H1 (cell line): ENCODE measurements around the gene MYBPC3. TPM values are rescaled to one million over a fixed set of nuclear protein-coding genes. Genes with fewer than 3 reads are reported as not detected.
A peak's percentile ranks its signal among the peaks of the same experiment; 100 is the strongest.

Experiments
- CTCF ChIA-PET: fragments of 300-600 bp; sonication (Branson Sonifier 250); formaldehyde crosslinking; loops from one replicate; lab custom pipeline; 2021; ENCODE audit not compliant: partially characterized antibody; lab: Charles Lee
- POLR2A ChIA-PET: fragments of 300-600 bp; sonication (Branson Sonifier 250); formaldehyde crosslinking; loops from one replicate; lab custom pipeline; 2021; ENCODE audit warnings: inconsistent platforms; ENCODE audit not compliant: partially characterized antibody; lab: Charles Lee
- DNase-seq, 2 experiments: peaks; one replicate each; pipeline versions ENCODE4 v3.0.0 to v3.0.0-alpha.2; 2010 to 2022; ENCODE audit warnings: low spot score in 2 of 2, low read depth in 1 of 2, mixed read lengths in 1 of 2
- FAIRE-seq: peaks from 2 replicates; lab custom pipeline; 2011; peaks lifted over from hg19 to GRCh38; lab: Jason Lieb, UNC
- H2AFZ ChIP-seq: 2 replicates; pipeline ENCODE4 v1.8.1; 2012; ENCODE audit warnings: low read length, inconsistent platforms
- H2AK5ac ChIP-seq: 2 replicates; pipeline ENCODE4 v1.6.1; 2013; ENCODE audit warnings: low read depth, low read length
- H2BK120ac ChIP-seq: replicated peaks from 2 replicates; pipeline ENCODE3; 2013; ENCODE audit warnings: low read depth, low read length, inconsistent platforms
- H2BK12ac ChIP-seq: 2 replicates; pipeline ENCODE4 v1.6.1; 2013; ENCODE audit warnings: low read depth, low read length
- H2BK15ac ChIP-seq: 2 replicates; pipeline ENCODE4 v1.6.1; 2013; ENCODE audit warnings: low read length
- H2BK20ac ChIP-seq: 2 replicates; pipeline ENCODE4 v1.6.1; 2013; ENCODE audit warnings: low read length
- H2BK5ac ChIP-seq: 2 replicates; pipeline ENCODE4 v1.6.1; 2013; ENCODE audit warnings: low read depth, low read length
- H3K14ac ChIP-seq: 2 replicates; pipeline ENCODE4 v1.6.1; 2013; ENCODE audit warnings: inconsistent platforms; ENCODE audit not compliant: insufficient read length
- H3K18ac ChIP-seq: 2 replicates; pipeline ENCODE4 v1.6.1; 2013; ENCODE audit warnings: low read length; ENCODE audit errors: extremely low read depth
- H3K23ac ChIP-seq: 2 replicates; pipeline ENCODE4 v1.6.1; 2013; ENCODE audit warnings: inconsistent platforms; ENCODE audit not compliant: insufficient read length
- H3K23me2 ChIP-seq: 2 replicates; pipeline ENCODE4 v1.6.1; 2013; ENCODE audit warnings: low read depth, low read length
- H3K27ac ChIP-seq: 2 replicates; pipeline ENCODE4 v1.6.1; 2011; ENCODE audit warnings: low read depth, low read length, inconsistent platforms
- H3K27me3 ChIP-seq, 4 experiments: replicated peaks in 1 of 4; 1 replicate in 1 of 4; 2 replicates in 3 of 4; pipeline versions ENCODE4 v1.6.1 to v1.8.1; 2011 to 2013; ENCODE audit warnings: low read length in 3 of 4, mild to moderate bottlenecking in 3 of 4, inconsistent platforms in 2 of 4, mixed read lengths in 2 of 4, moderate library complexity in 1 of 4; ENCODE audit not compliant: control insufficient read depth in 3 of 4, insufficient read depth in 3 of 4; ENCODE audit errors: extremely low read depth in 1 of 4
- H3K36me3 ChIP-seq, 4 experiments: 2 replicates each; pipeline versions ENCODE4 v1.6.1 to v1.8.1; 2011 to 2013; ENCODE audit warnings: mild to moderate bottlenecking in 4 of 4, low read length in 3 of 4, moderate library complexity in 2 of 4, control low read depth in 1 of 4, inconsistent platforms in 1 of 4; ENCODE audit not compliant: insufficient read depth in 4 of 4, control insufficient read depth in 2 of 4
- H3K4ac ChIP-seq: replicated peaks from 2 replicates; pipeline ENCODE3; 2013; ENCODE audit warnings: low read length, low read depth, mixed read lengths, inconsistent platforms; ENCODE audit not compliant: insufficient read length
- H3K4me1 ChIP-seq, 4 experiments: replicated peaks in 1 of 4; 1 replicate in 1 of 4; 2 replicates in 3 of 4; pipeline versions ENCODE4 v1.6.1 to v1.8.1; 2011 to 2013; ENCODE audit warnings: low read length in 3 of 4, inconsistent platforms in 2 of 4, mixed read lengths in 1 of 4; ENCODE audit not compliant: insufficient read depth in 4 of 4, control insufficient read depth in 3 of 4
- H3K4me2 ChIP-seq, 2 experiments: 2 replicates each; pipeline versions ENCODE4 v1.6.1 to v1.8.1; 2011 to 2013; ENCODE audit warnings: low read depth in 2 of 2, low read length in 2 of 2, control low read depth in 1 of 2, inconsistent platforms in 1 of 2, mild to moderate bottlenecking in 1 of 2; ENCODE audit not compliant: insufficient read depth in 1 of 2
- H3K4me3 ChIP-seq, 4 experiments: fragments of 200-600, 300-600 bp in 1 of 4; sonication (generic), shearing (Covaris generic), sonication (Bioruptor Twin) in 1 of 4; 2 replicates each; pipeline versions ENCODE4 v1.5.1 to v1.8.1; 2011 to 2016; ENCODE audit warnings: low read length in 4 of 4, low read depth in 3 of 4, control low read depth in 2 of 4, inconsistent platforms in 2 of 4, mild to moderate bottlenecking in 2 of 4, mixed read lengths in 1 of 4, moderate library complexity in 1 of 4; ENCODE audit not compliant: insufficient read depth in 2 of 4; ENCODE audit errors: extremely low read depth in 1 of 4
- H3K56ac ChIP-seq: replicated peaks from 2 replicates; pipeline ENCODE3; 2013; ENCODE audit warnings: low read depth, mild to moderate bottlenecking, mixed read lengths, low read length, inconsistent platforms; ENCODE audit not compliant: insufficient read length
- H3K79me1 ChIP-seq: 2 replicates; pipeline ENCODE4 v1.6.1; 2013; ENCODE audit warnings: low read depth, low read length, control low read depth
- H3K79me2 ChIP-seq, 2 experiments: 2 replicates each; pipeline versions ENCODE4 v1.6.1 to v1.8.1; 2012 to 2013; ENCODE audit warnings: low read length in 2 of 2, mild to moderate bottlenecking in 2 of 2, inconsistent platforms in 1 of 2; ENCODE audit not compliant: insufficient read depth in 2 of 2, control insufficient read depth in 1 of 2
- H3K9ac ChIP-seq, 4 experiments: replicated peaks in 1 of 4; 1 replicate in 1 of 4; 2 replicates in 3 of 4; pipeline versions ENCODE4 v1.6.1 to v1.8.1; 2011 to 2013; ENCODE audit warnings: low read depth in 3 of 4, low read length in 3 of 4, control low read depth in 2 of 4, mild to moderate bottlenecking in 2 of 4, moderate library complexity in 2 of 4, inconsistent platforms in 1 of 4; ENCODE audit errors: extremely low read depth in 1 of 4
- H3K9me3 ChIP-seq, 2 experiments: 2 replicates each; pipeline versions ENCODE4 v1.6.1 to v1.8.1; 2012 to 2013; ENCODE audit warnings: mild to moderate bottlenecking in 2 of 2, moderate library complexity in 2 of 2, control low read depth in 1 of 2, inconsistent platforms in 1 of 2, low read depth in 1 of 2, low read length in 1 of 2, mixed read lengths in 1 of 2; ENCODE audit not compliant: insufficient read depth in 2 of 2
- H4K20me1 ChIP-seq, 2 experiments: replicated peaks in 1 of 2; 2 replicates each; pipeline versions ENCODE3 to v1.8.1; 2011 to 2013; ENCODE audit warnings: inconsistent platforms in 2 of 2, low read length in 2 of 2, mild to moderate bottlenecking in 1 of 2; ENCODE audit not compliant: insufficient read depth in 2 of 2, control insufficient read depth in 1 of 2
- H4K5ac ChIP-seq: 2 replicates; pipeline ENCODE4 v1.6.1; 2013; ENCODE audit warnings: low read length, low read depth, mixed read lengths, inconsistent platforms; ENCODE audit not compliant: insufficient read length
- H4K8ac ChIP-seq: 2 replicates; pipeline ENCODE4 v1.8.0; 2013; ENCODE audit warnings: mild to moderate bottlenecking, moderate library complexity, low read length, inconsistent platforms; ENCODE audit not compliant: insufficient read depth; ENCODE audit errors: extremely low read depth
- H4K91ac ChIP-seq: replicated peaks from 2 replicates; pipeline ENCODE3; 2013; ENCODE audit warnings: low read length, mixed read lengths, inconsistent platforms; ENCODE audit not compliant: insufficient read length
- BRCA1 ChIP-seq: IDR thresholded peaks from 2 replicates; pipeline ENCODE4 v1.6.1; 2012; ENCODE audit warnings: low read depth, low read length, improper control_type of control experiment
- EGR1 ChIP-seq: IDR thresholded peaks from 2 replicates; pipeline ENCODE4 v1.6.1; 2011; ENCODE audit warnings: low read depth, low read length, borderline replicate concordance
- KDM4A ChIP-seq: IDR thresholded peaks from one replicate; pipeline ENCODE4 v1.7.1; 2012; ENCODE audit warnings: low read depth, mild to moderate bottlenecking, moderate library complexity, low read length, inconsistent platforms; ENCODE audit not compliant: severe bottlenecking
- POLR2AphosphoS5 ChIP-seq: IDR thresholded peaks from 2 replicates; pipeline ENCODE4 v1.6.1; 2011; ENCODE audit warnings: low read depth, low read length
- SP2 ChIP-seq: IDR thresholded peaks from 2 replicates; pipeline ENCODE4 v1.6.1; 2012; ENCODE audit warnings: mild to moderate bottlenecking, low read length, inconsistent platforms
- ZNF274 ChIP-seq: IDR thresholded peaks from 2 replicates; pipeline ENCODE4 v1.7.0; 2012; ENCODE audit warnings: low read length, borderline replicate concordance; ENCODE audit errors: extremely low read depth
- polyA plus RNA-seq, 7 experiments: library from polyadenylated mRNA; depleted of rRNA in 3 of 7; stranded (reverse) in 5 of 7; unstranded in 2 of 7; fragments of >200 nt in 5 of 7; fragments of 200-250 nt in 2 of 7; gene quantifications; 1 replicate in 5 of 7; 2 replicates in 1 of 7; 4 replicates in 1 of 7; pipeline versions ENCODE4 v1.2.1 to v1.2.3, GENCODE V29; 2011 to 2013; ENCODE audit warnings: missing spikeins in 2 of 7, mixed read lengths in 2 of 7
- total RNA-seq: library from RNA; stranded (reverse); fragmentation: NEBNext Ultra II Directional; extraction: Animal tissue kit (Norgen Biotek cat#: 25700); gene quantifications from 2 replicates; pipeline ENCODE4 v1.2.1, GENCODE V29; 2021

MYBPC3 gene
- total and polyA plus RNA-seq, 2 of the 8 experiments (the other 6 are each of a cell fraction or from before 2014, with no cell fraction given) = 0.05 TPM; not detected in 1

DNA sequence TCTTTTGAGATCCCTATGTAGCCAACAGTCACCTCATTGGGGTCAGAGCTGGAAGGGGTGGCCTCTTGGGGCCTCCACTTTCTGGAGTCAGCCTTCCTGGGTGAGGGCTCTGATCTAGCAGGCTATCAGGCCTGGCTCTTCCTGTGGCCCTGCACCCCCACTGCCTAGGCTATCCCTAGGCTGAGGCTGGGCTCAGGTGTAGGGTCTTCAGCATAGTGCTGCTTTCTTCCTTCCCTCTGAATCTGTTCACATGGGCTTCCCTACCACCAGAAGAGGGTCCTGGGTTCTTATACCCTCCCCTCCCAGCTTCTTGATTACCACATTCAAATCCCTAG lies 26.3 kb upstream of the MYBPC3 start:
- no peak overlapping the region for H3K18ac ChIP-seq
- H2AK5ac ChIP-seq = no peak overlapping the region
- H3K9ac ChIP-seq = no peak overlapping the region; a peak in 2 of 7 replicates
- no peaks in the 10 kb centered on the region for H3K9me3 ChIP-seq
- no peak overlapping the region for H4K5ac ChIP-seq
- H3K27me3 ChIP-seq = no peaks in the 10 kb centered on the region
- DNase-seq (no peak), FAIRE-seq (no peak)
- H3K36me3 ChIP-seq = no peaks in the 10 kb centered on the region
- H3K4ac ChIP-seq = no peak overlapping the region
- peak overlapping the region; percentile 83; the same call in 1 of the 2 replicates for H4K8ac ChIP-seq
- H3K23me2 ChIP-seq = peaks cover 9% of the 10 kb centered on the region; the same call in 1 of the 2 replicates
- ChIA-PET POLR2A (interaction anchor here (0.8 to 1.4 kb wide), 3 partner anchors 24 to 39 kb away, joined by 3 to 4 read pairs (median 4); no protein-coding TSS in a partner anchor), CTCF (interaction anchor here (1.0 to 2.9 kb wide), 3 partner anchors 10 to 54 kb away, joined by 3 to 8 read pairs (median 4); no protein-coding TSS in a partner anchor)
- no peak overlapping the region for H2BK120ac ChIP-seq
- no peak overlapping the region for H2BK5ac ChIP-seq
- no peak overlapping the region for H3K14ac ChIP-seq
- peaks cover 0 to 2% of the 10 kb centered on the region in 2 experiments for H4K20me1 ChIP-seq
- TF ChIP-seq EGR1 (no peak), SP2 (no peak), BRCA1 (no peak), ZNF274 (no peak), KDM4A (no peak), POLR2AphosphoS5 (no peak)
- no peak overlapping the region for H3K23ac ChIP-seq
- no peak overlapping the region for H4K91ac ChIP-seq
- H2AFZ ChIP-seq = peak overlapping the region; percentile 54; the same call in 1 of the 2 replicates
- H3K79me1 ChIP-seq = no peaks in the 10 kb centered on the region
- H2BK12ac ChIP-seq = 0 out of 2 replicates have a peak overlapping the region, but pooled peaks have one; percentile 60
- H3K79me2 ChIP-seq = no peaks in the 10 kb centered on the region
- no peak overlapping the region for H2BK20ac ChIP-seq
- no peak overlapping the region for H3K56ac ChIP-seq
- no peak overlapping the region for H3K4me3 ChIP-seq
- H3K4me1 ChIP-seq = peaks cover 0 to 5% (median 2%) of the 10 kb centered on the region in 4 experiments; a peak in 5 of 7 replicates
- H3K4me2 ChIP-seq = no peak overlapping the region
- H2BK15ac ChIP-seq = 0 out of 2 replicates have a peak overlapping the region, but pooled peaks have one; percentile 81
- H3K27ac ChIP-seq = no peak overlapping the region
